Chondrocyte (in vitro differentiated cells): ENCODE data around the gene TPRX2. TPM values are rescaled to one million over a fixed set of nuclear protein-coding genes. Genes with fewer than 3 reads are reported as not detected.

Experiments used
- DNase-seq: peaks from one replicate; pipeline ENCODE4 v3.0.0; 2021; ENCODE audit warnings: mixed read lengths, low spot score
- H3K27ac Mint-ChIP-seq: one replicate; pipeline ENCODE4 v1.8.0; 2021; ENCODE audit warnings: mild to moderate bottlenecking, moderate library complexity, mixed read lengths; ENCODE audit not compliant: unreplicated experiment
- H3K27me3 Mint-ChIP-seq: 2 replicates; pipeline ENCODE4 v1.8.0; 2021; ENCODE audit warnings: low read depth, mixed read lengths
- H3K36me3 Mint-ChIP-seq: 2 replicates; pipeline ENCODE4 v1.8.0; 2021; ENCODE audit warnings: low read depth, mixed read lengths
- H3K4me1 Mint-ChIP-seq: 2 replicates; pipeline ENCODE4 v1.8.0; 2021; ENCODE audit warnings: low read depth, mild to moderate bottlenecking, mixed read lengths
- H3K4me3 Mint-ChIP-seq: one replicate; pipeline ENCODE4 v1.8.0; 2021; ENCODE audit warnings: mild to moderate bottlenecking, moderate library complexity, mixed read lengths; ENCODE audit not compliant: unreplicated experiment
- H3K9me3 Mint-ChIP-seq: 2 replicates; pipeline ENCODE4 v1.8.0; 2021; ENCODE audit warnings: low read depth, mixed read lengths
- CTCF ChIP-seq: fragments of 200-600 bp; sonication (generic); IDR thresholded peaks from 2 replicates; pipeline ENCODE4 v1.5.0; 2021; ENCODE audit warnings: antibody characterized with exemption, mild to moderate bottlenecking, moderate library complexity
- total RNA-seq: library from RNA; stranded (reverse); gene quantifications from 3 replicates; pipeline ENCODE4 v1.2.1, GENCODE V29; 2021

TPRX2 gene
- total RNA-seq, 1 donor from 2014 or later = not detected

- Mint-ChIP-seq H3K4me3 (no peak overlapping the region), H3K4me1 (peaks cover 4% of the 10 kb centered on the region), H3K27me3 (peaks cover 6% of the 10 kb centered on the region), H3K27ac (no peak overlapping the region), H3K9me3 (no peaks in the 10 kb centered on the region), H3K36me3 (no peaks in the 10 kb centered on the region)
- no peak for TF ChIP-seq CTCF
- no peak for DNase-seq
Measured at GRCh38 chr19:47836038-47836437, 23.0 kb upstream of the TPRX2 start.

GRCh38 chr19:47839411-47839810 is 19.6 kb upstream of the TPRX2 start:
- peaks cover 4% of the 10 kb centered on the region for H3K4me1 Mint-ChIP-seq
- H3K36me3 Mint-ChIP-seq = no peaks in the 10 kb centered on the region
- H3K27me3 Mint-ChIP-seq = peaks cover 27% of the 10 kb centered on the region
- no peak for DNase-seq
- no peak for TF ChIP-seq CTCF
- no peak overlapping the region for H3K4me3 Mint-ChIP-seq
- no peaks in the 10 kb centered on the region for H3K9me3 Mint-ChIP-seq
- H3K27ac Mint-ChIP-seq = no peak overlapping the region

DNA sequence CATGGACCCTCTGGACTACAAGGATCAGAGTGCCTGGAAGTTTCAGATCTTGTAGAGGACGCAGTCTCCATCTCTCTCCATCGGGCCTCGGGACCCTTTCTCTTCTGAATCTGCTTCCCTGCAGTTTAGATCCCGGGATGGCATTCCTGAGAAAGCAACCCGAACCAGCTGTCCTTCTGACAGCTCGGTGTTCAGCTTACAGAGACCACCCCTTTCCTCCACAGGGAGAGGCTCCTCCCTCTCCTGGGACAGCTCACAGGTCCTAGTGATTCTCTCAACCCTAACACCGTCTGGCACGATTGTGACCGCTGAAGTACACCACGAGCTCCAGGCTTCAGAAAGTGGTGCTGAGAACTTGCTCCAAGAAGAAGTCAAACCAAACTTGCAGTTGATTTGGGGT is 19.1 kb upstream of the TPRX2 start:
- Mint-ChIP-seq H3K9me3 (no peaks in the 10 kb centered on the region), H3K27ac (no peak overlapping the region), H3K27me3 (peaks cover 29% of the 10 kb centered on the region), H3K4me1 (peaks cover 4% of the 10 kb centered on the region), H3K4me3 (no peak overlapping the region), H3K36me3 (no peaks in the 10 kb centered on the region)
- DNase-seq = no peak
- no peak for TF ChIP-seq CTCF

- H3K27ac Mint-ChIP-seq = no peak overlapping the region
- DNase-seq = no peak
- no peaks in the 10 kb centered on the region for H3K9me3 Mint-ChIP-seq
- TF ChIP-seq CTCF = no peak
- H3K27me3 Mint-ChIP-seq = peaks cover 35% of the 10 kb centered on the region
- no peak overlapping the region for H3K4me3 Mint-ChIP-seq
- H3K36me3 Mint-ChIP-seq = no peaks in the 10 kb centered on the region
- H3K4me1 Mint-ChIP-seq = peaks cover 4% of the 10 kb centered on the region
Measured at GRCh38 chr19:47842941-47843340, 16.1 kb upstream of the TPRX2 start.

- Mint-ChIP-seq H3K27me3 (peaks cover 51% of the 10 kb centered on the region), H3K4me1 (peaks cover 13% of the 10 kb centered on the region), H3K36me3 (no peaks in the 10 kb centered on the region), H3K9me3 (no peaks in the 10 kb centered on the region), H3K4me3 (no peak overlapping the region), H3K27ac (no peak overlapping the region)
- no peak for DNase-seq
- TF ChIP-seq CTCF = no peak
Measured at GRCh38 chr19:47848425-47848822, 10.6 kb upstream of the TPRX2 start.
